GM19395 (cell line): ENCODE data around the gene WDR4.
"Not testable (repeated sequence)": the region's sequence is repeated elsewhere in the genome, so short reads cannot be mapped to it uniquely, and the experiment has no call there.

ENCODE experiments used
- ATAC-seq: cut with Tn5 transposase; IDR thresholded peaks from one replicate; pipeline ENCODE4 v1.9.1; 2021; ENCODE audit warnings: mild to moderate bottlenecking, moderate library complexity; ENCODE audit not compliant: unreplicated experiment

WDR4 gene

DNA sequence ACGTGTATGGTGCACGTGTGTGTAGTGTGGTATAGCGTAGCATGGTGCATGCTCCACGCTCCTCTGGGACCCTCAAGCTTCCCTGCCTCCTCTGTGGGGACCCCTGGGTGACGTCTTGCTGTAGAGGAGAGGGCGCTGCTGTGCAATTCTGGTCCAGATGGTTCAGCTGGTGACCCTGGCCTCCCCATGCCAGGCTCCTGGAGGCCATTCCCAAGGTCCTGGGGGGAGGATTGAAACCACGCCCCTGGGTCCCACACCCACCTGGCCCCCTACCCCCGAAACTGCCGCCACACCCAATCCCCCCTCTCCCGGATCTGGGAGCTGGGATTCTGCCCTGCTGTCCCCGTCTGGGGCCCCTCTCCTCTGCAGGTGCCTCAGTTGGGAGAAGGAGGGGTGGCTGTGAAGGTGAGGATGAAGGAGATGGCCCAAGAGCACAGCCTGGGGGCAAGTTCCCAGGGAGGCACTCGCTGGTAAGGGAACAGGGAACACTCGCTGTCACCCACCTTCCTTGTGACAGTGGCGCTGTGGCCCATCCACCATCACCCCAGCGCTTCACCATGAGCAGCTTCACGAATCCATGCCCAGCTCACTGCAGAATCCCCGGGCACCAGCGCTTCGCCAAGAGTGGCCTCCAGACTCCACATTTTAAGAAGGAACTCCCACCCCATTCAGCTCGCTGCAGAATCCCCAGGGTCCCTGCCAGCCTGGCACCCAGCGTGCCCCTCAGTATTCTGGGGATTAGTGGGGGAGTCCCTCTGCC, 38.0 kb downstream of the WDR4 start:
- no peak for ATAC-seq

DNA sequence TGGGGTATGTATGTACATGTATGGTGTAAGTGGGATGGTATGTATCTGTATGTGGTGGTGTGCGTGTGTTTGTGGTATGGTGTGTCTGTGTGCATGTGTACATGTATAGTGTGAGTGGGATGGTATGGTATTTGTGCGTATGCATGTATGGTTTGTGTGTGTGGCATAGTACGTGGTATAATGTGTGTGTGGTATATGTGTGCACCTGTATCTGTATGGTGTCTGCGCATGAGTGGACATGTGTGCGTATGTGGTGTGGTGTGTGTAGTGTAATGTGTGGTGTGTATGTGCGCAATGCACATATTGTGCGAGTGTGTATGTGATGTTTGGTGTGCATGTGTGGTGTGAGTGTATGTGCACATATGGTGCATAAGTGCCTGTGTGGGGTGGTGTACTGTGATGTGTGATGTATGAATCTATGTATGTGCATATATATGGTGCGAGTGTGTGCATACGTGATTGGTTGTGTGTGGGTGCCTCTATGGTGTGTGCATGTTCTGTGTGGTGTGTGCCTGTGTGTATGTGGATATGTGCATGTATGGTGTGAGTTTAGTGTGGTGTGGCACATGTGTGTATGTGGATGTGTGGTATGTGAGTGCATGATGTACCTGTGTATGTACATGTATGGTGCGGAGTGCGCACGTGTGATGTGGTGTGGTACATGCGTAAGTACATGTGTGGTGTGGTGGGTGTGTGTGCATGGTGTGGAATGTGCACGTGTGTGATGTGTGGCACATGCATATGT, 38.8 kb downstream of the WDR4 start:
- no peak for ATAC-seq

DNA sequence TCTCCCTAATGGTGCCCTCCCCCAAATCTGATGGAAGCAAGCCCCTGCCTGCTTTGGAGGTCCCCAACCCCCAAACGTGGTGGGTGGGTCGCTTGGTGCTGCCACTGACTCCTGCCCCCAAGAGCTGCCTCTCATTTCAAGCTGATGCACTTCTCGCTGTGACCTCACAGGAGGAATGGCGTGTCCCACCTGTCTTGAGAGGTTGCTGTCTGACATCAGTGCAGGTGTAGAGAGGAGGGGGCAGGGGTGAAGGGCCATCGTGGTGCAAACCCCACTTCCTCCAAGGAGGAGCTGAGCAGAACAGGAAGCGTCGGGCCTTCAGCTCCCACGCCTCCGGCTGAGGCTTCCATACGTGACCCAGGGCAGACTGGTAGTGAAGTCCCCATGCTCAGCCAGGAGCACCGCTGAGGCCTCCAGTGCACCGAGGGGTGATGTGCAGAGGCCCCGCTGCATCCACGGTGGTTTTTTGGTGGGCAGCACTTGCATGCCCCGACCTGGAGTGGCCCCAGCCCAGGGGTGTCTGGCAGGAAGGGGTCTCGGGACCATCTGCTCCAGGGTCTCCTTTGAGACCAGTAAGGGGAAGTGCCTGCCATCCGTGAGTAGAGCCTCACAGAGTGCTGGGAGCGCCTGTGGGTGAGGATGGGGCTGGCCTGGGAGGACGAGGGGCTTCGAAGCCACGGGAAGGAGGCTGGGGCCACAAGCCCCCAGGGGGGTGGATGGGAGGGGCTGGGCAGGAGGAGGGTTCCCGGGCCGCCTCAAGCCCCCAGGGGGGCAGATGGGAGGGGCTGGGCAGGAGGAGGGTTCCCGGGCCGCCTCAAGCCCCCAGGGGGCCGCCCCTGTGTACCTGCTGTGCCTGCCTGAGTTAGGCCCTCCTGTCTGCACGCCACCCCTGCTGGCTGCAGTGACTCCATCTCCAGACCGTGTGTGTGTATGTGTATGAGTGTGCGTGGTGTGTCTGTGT, 39.8 kb downstream of the WDR4 start:
- ATAC-seq: no peak

DNA sequence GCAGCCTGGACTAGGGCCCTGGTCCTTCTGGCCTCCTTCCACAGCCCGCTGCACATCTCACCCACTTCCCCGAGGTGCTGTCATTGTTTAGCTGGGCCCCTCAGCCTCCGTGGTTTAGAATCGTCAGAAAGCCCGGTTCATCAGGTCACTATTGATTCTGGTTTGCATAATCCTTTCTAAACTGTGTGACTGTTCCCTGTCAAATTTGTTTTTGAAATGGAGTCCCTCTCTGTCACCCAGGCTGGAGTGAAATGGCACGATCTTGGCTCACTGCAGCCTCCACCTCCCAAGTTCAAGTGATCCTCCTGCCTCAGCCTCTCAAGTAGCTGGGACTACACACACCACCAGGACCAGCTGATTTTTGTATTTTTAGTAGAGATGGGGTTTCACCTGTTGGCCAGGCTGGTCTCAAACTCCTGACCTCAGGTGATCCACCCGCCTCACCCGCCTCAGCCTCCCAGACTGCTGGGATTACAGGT, 41.1 kb downstream of the WDR4 start:
- ATAC-seq: not testable (repeated sequence)

DNA sequence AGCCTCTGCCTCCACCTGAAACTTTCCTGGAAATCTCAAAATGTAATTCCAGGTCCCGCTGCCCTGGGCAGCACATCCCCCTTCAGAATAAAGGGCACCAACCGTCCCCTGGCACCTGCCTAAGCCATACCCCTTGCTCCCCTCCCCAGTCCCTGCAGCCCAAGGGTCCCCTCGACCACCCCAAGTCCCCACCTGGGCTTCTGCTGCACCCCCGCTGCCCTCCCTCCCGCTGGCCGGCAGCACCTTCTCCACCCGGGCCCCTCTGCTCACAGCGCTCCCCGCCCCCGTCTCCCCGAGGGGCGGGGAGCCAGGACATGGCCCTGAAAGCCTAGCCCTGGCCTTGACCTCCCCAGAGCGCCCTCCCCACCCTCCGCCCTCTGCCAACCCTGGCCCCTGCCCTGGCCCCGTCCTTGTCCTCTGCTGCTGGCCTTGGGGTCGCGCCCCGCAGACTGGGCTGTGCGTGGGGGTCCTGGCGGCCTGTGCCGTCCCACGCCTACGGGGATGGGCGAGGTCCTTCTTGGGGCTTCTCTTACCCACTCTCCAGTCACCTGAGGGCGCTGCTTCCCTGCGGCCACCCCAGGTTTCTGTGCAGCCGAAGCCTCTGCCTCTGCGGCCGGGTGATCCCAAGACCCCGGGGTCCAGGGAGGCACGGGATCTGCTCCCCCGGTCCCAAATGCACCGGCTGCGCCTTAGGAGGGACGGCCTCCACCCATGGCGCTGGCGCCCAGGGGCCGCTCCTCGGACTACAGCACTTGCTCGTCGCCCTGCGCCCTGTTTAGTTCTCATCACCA, 41.7 kb downstream of the WDR4 start:
- ATAC-seq: no peak

DNA sequence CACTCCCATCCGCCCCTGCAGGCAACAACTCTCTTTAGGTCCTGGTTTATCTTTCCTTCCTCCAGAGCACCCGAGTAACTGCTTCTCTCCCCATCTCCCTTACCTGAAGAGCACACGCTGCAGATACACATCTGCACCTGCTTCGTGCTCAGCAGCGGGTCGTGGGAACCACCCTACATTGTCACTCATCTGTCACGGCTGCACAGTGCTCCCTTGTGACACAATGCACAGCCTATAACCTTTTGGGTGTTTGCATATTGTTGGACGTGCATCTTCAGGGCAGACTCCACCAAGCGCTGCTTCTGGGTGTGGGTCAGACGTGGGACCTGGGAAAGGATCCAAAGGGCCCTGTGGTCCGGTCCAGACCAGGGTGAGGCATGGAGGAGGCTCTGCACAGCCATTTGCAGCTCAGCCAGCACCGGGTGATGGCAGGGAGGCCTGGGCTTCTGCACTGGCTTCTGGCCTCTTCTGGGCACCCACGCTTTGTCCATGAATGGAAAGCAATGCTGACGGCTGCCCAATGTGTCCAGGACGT, 42.5 kb downstream of the WDR4 start:
- no peak for ATAC-seq

DNA sequence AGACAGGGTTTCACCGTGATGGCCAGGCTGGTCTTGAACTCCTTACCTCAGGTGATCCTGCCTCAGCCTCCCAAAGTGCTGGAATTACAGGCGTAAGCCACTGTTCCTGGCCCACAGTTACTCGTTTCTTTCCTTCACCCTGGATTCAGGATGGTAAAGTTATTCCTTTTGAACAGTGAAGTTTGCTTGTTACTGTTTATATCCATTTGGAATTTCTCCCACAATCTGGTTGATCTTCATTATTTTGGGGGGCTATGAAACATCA, 43.0 kb downstream of the WDR4 start:
- no peak for ATAC-seq

DNA sequence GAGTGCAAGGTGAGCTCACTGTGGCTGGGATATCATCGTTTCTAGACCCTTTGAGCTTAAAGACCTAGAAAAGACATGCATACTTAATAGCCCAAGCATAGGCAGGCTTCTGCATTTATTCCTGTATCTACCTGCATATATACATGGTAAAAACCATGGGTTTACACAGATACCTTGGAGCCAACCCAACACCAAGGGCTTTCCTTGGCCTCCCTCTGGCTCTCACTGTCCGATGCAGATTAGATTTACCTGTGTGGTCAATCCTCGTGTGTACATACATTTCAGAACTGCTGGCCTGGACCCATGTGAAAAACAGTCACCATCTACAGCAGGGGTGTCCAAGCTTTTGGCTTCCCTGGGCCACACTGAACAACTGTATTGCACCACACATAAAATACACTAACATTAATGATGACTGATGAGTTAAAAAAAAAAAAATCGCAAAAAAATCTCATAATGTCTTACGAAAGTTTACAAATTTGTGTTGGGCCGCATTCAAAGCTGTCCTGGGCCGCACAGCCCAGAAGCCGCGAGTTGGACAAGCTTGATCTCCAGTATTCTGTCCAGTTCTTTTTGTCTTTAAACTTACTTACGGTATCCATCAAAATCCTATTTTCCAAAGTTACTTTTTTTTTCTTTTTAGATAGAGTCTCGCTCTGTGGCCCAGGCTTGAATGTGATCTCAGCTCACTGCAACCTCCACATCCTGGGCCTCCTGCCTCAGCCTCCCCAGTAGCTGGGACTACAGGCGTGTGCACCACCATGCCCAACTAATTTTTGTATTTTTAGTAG, 43.5 kb downstream of the WDR4 start:
- no peak for ATAC-seq

DNA sequence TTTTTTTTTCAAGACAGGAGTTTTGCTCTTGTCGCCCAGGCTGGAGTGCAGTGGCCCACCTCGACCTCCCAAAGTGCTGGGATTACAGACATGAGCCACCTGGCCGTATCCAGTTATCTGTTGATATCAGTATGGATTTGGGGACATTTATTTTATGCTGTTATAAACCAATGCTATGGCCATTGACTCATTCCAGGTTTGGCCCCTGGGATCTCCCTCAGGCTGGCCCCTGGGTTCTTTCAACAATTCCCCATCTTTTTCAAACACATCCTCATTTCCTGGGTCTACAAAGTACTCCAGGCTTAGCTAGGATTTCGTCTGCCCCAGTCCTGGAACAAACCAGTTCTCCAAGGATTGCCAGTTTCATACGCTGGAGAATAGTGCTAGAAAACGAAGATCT, 44.1 kb downstream of the WDR4 start:
- no peak for ATAC-seq

DNA sequence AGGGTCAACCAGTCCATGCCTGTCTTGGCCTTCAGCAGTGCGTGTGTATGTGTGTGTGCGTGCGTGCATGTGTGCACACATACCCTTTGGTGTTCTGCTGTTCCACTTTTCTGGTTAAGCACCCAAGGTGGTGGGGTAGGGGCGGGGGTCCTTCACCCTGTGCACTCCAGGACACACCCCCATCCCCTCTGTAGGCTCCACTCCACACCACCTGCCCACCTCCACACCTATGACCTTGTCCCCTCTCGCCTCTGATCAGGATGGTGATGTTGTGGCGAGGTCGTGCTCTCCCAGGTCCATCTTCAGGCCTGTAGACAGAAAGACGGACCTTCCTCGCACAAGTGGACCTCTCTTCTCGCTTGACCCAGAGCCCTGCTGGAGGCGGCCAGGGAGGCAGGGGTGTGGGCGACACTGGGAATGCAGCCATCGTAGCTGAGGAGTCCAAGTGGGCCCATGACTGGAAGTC, 44.6 kb downstream of the WDR4 start:
- no peak for ATAC-seq

DNA sequence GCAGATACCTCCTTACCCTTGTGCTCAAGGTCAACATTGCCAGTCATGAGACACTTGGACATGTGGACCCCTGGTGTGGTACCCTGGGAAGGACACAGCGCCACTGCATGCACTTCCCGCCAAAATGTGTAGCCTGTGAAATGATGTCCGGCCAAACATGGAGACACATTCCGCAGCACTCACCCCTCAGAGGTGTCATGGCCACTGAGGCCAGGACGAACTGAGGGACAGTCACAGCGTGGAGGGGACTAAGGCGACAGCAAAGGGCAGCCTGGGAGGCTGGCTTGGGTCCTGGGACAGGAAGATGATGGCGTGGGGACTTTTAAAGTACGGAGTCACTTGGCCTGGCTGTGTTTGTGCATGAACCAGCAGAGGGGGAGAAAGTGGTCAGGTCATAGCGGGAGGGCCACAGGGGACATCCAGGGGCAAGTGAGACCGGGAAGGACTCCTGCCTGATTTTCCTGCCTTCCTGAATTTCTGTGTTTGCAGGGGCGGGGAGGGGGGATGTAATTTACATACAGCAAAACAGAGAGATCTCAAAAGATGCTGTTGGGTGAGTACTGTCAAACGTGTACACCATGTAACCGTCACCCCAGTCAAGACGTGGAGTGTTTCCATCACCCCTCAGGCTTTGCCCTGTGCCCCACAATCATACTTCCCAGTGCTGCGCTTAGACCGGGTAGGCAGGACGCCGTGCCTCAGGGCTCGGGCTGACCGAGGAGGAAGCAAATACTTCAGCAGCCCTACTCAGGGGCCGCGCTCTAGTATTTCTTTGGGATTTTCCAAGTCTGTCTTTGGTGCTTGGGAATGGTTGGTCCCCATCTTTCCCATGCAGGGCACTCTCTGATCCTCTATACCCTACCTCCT, 45.2 kb downstream of the WDR4 start:
- ATAC-seq: no peak

DNA sequence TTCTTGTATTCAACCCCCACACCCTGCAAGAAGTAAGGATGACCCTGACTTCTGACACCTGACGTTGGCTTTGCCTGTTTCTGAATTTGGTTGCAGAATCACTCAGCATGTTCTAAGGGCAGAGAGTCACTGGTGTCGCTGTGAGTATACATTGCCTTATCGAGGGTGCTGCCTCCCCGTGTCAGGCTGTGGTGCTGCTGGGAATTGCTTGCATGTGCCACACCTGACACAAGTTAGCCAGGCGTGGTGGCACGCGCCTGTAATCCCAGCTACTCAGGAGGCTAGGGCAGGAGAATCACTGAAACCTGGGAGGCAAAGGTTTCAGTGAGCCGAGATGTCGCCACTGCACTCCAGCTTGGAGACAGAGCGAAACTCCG, 45.9 kb downstream of the WDR4 start:
- peak; percentile 53 for ATAC-seq

DNA sequence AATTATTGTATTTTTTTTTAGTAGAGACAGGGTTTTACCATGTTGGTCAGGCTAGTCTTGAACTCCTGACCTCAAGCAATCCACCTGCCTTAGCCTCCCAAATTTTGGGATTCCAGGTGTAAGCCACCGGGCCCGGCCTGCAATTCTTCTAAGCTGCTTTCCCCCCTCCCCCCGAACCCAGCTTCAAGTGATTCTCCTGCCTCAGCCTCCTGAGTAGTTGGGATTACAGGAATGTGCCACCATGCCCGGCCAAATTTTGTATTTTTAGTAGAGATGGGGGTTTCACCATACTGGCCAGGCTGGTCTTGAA, 47.1 kb downstream of the WDR4 start:
- not testable (repeated sequence) for ATAC-seq

DNA sequence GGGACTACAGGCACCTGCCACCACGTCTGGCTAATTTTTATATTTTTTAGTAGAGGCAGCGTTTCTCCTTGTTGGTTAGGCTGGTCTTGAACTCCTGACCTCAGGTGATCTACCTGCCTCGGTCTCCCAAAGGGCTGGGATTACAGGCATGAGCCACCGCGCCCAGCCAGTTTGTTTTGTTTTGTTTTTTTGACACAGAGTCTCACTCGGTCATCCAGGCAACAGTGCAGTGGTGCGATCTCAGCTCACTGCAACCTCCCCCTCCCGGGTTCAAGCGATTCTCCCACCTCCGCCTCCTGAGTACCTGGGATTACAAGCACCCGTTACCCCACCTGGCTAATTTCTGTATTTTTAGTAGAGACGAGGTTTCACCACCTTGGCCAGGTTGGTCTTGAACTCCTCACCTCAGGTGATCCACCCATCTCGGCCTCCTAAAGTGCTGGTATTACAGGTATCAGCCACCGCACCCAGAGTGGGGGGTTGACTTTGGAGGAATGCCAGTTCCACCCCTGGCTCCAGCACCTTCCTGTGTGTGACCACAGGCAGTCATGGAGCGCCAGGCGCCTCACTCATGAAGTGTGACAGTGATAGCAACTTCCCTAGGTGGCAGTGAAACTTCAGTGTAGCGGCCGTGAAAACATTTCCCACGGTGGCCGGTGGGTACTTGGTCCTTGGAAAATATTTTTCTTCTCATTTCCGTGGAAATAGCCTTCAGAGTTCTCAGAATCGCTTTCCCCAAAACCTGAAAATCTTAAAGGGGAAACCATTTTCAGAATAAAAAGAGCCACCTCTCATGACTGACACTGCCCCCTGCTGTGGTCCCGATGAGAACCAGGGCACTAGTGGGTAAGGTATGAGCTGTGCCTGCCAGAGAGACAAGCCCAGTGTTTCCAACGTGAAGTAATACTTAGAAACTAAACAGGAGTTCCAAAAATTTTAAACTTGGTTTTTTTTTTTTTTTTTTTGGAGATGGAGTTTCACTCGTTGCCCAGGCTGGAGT, 48.6 kb downstream of the WDR4 start:
- ATAC-seq: no peak

DNA sequence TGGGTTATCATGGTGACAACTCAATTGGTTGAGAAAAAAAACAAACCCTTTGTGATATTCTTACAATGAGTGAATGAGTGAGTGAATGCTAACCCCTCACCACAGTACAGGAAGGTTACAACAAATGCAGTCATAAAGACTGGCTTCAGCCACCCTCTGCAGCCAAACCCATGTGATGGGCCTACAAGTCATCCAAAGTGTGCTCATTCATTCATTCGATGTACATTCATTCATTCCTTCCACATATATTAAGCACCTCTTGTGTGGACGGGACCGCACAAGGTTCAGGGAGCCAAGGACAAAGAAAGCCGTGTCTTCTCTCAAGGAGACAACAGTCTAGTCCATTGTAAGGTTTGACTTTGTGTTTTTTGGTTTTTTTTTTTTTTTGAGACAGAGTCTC, 49.4 kb downstream of the WDR4 start:
- ATAC-seq: no peak

DNA sequence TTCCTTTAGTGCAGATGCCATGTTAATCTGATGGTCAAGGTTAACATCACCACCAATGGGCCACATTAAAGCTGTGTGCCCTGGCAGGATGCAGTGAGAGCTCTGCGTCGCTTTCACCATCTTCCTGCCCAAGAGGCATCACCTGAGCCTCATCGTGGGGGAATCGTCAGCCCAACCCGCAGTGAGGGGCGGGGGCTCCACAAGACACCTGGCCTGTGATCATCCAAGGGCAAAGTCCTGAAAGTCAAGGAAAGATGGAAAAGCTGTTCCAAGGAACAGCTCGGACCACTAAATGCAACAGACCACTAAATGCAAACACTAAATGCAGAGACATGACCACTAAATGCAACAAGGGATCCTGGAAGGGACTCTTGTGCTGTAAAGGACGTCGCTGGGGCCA, 49.9 kb downstream of the WDR4 start:
- ATAC-seq: no peak

DNA sequence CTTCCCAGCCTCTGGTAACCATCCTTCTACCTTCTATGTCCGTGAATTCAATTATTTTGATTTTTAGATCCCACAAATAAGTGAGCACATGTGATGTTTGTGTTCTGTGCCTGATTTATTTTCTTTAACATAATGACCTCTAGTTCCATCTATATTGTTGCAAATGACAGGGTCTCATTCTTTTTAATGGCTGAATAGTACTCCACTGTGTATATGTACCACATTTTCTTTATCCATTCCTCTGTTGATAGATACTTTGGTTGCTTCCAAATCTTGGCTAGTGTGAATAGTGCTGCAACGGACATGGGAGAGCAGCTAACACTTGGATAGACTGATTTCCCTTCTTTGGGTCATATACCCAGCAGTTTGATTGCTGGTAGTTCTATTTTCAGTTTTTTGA, 51.8 kb downstream of the WDR4 start:
- no peak for ATAC-seq
